ENCODE measurements around the gene SLAMF1. TPM values are rescaled to one million over a fixed set of nuclear protein-coding genes. Genes with fewer than 3 reads are reported as not detected.

Gene SLAMF1
- total RNA-seq, 1 donor from 2014 or later = not detected

GRCh38 chr1:160606611-160607010, 40.2 kb downstream of the SLAMF1 start:
- Mint-ChIP-seq H3K4me1 (ENCODE audit: low read depth) (peaks cover 5% of the 10 kb centered on the region), H3K27me3 (peaks cover 4% of the 10 kb centered on the region), H3K4me3 (ENCODE audit: low read depth) (no peak overlapping the region), H3K36me3 (ENCODE audit: insufficient read depth) (peaks cover 2% of the 10 kb centered on the region), H3K27ac (peak overlapping the region; percentile 19), H3K9me3 (ENCODE audit: low read depth) (peaks cover 15% of the 10 kb centered on the region)
- TF ChIP-seq CTCF (IDR thresholded peaks at IDR 0.05; ENCODE audit: unreplicated experiment) = no peak
- DNase-seq (ENCODE audit: low spot score, unreplicated experiment) = no peak

- peaks cover 21% of the 10 kb centered on the region for H3K9me3 Mint-ChIP-seq (ENCODE audit: low read depth)
Measured at GRCh38 chr1:160605792-160606479, 40.9 kb downstream of the SLAMF1 start.

GRCh38 chr1:160605205-160605604, 41.6 kb downstream of the SLAMF1 start:
- H3K4me1 Mint-ChIP-seq (ENCODE audit: low read depth) = peaks cover 5% of the 10 kb centered on the region
- peaks cover 26% of the 10 kb centered on the region for H3K9me3 Mint-ChIP-seq (ENCODE audit: low read depth)

More at GRCh38 chr1:160605792-160606479, 40.9 kb downstream of the SLAMF1 start:
- Mint-ChIP-seq H3K4me3 (ENCODE audit: low read depth) (no peak overlapping the region), H3K4me1 (ENCODE audit: low read depth) (peaks cover 5% of the 10 kb centered on the region), H3K36me3 (ENCODE audit: insufficient read depth) (peaks cover 2% of the 10 kb centered on the region), H3K27ac (no peak overlapping the region), H3K27me3 (peaks cover 2% of the 10 kb centered on the region)
- no peak for DNase-seq (ENCODE audit: low spot score, unreplicated experiment)
- TF ChIP-seq CTCF (IDR thresholded peaks at IDR 0.05; ENCODE audit: unreplicated experiment) = no peak

GRCh38 chr1:160597705-160598104, 49.1 kb downstream of the SLAMF1 start:
- Mint-ChIP-seq H3K27me3 (no peaks in the 10 kb centered on the region), H3K4me1 (ENCODE audit: low read depth) (no peaks in the 10 kb centered on the region), H3K27ac (no peak overlapping the region), H3K4me3 (ENCODE audit: low read depth) (no peak overlapping the region), H3K9me3 (ENCODE audit: low read depth) (peaks cover 40% of the 10 kb centered on the region), H3K36me3 (ENCODE audit: insufficient read depth) (peaks cover 4% of the 10 kb centered on the region)
- no peak for TF ChIP-seq CTCF (IDR thresholded peaks at IDR 0.05; ENCODE audit: unreplicated experiment)
- no peak for DNase-seq (ENCODE audit: low spot score, unreplicated experiment)

More at GRCh38 chr1:160605205-160605604, 41.6 kb downstream of the SLAMF1 start:
- DNase-seq (ENCODE audit: low spot score, unreplicated experiment) = no peak
- Mint-ChIP-seq H3K27ac (no peak overlapping the region), H3K36me3 (ENCODE audit: insufficient read depth) (peaks cover 2% of the 10 kb centered on the region), H3K27me3 (no peaks in the 10 kb centered on the region), H3K4me3 (ENCODE audit: low read depth) (no peak overlapping the region)
- TF ChIP-seq CTCF (IDR thresholded peaks at IDR 0.05; ENCODE audit: unreplicated experiment) = no peak

GRCh38 chr1:160597051-160597450, 49.8 kb downstream of the SLAMF1 start:
- Mint-ChIP-seq H3K27me3 (no peaks in the 10 kb centered on the region), H3K4me3 (ENCODE audit: low read depth) (no peak overlapping the region), H3K36me3 (ENCODE audit: insufficient read depth) (peaks cover 4% of the 10 kb centered on the region), H3K4me1 (ENCODE audit: low read depth) (no peaks in the 10 kb centered on the region), H3K27ac (no peak overlapping the region), H3K9me3 (ENCODE audit: low read depth) (peaks cover 44% of the 10 kb centered on the region)
- TF ChIP-seq CTCF (IDR thresholded peaks at IDR 0.05; ENCODE audit: unreplicated experiment) = no peak
- DNase-seq (ENCODE audit: low spot score, unreplicated experiment) = no peak
